Chondrocyte (in vitro differentiated cells): ENCODE results near the gene LSM14A. TPM values are rescaled to one million over a fixed set of nuclear protein-coding genes. Genes with fewer than 3 reads are reported as not detected.
"Not testable (repeated sequence)": the region's sequence is repeated elsewhere in the genome, so short reads cannot be mapped to it uniquely, and the experiment has no call there.

ENCODE experiments used
- DNase-seq: peaks from one replicate; pipeline ENCODE4 v3.0.0; 2021; ENCODE audit warnings: mixed read lengths, low spot score
- H3K27ac Mint-ChIP-seq: one replicate; pipeline ENCODE4 v1.8.0; 2021; ENCODE audit warnings: mild to moderate bottlenecking, moderate library complexity, mixed read lengths; ENCODE audit not compliant: unreplicated experiment
- H3K27me3 Mint-ChIP-seq: 2 replicates; pipeline ENCODE4 v1.8.0; 2021; ENCODE audit warnings: low read depth, mixed read lengths
- H3K36me3 Mint-ChIP-seq: 2 replicates; pipeline ENCODE4 v1.8.0; 2021; ENCODE audit warnings: low read depth, mixed read lengths
- H3K4me1 Mint-ChIP-seq: 2 replicates; pipeline ENCODE4 v1.8.0; 2021; ENCODE audit warnings: low read depth, mild to moderate bottlenecking, mixed read lengths
- H3K4me3 Mint-ChIP-seq: one replicate; pipeline ENCODE4 v1.8.0; 2021; ENCODE audit warnings: mild to moderate bottlenecking, moderate library complexity, mixed read lengths; ENCODE audit not compliant: unreplicated experiment
- H3K9me3 Mint-ChIP-seq: 2 replicates; pipeline ENCODE4 v1.8.0; 2021; ENCODE audit warnings: low read depth, mixed read lengths
- total RNA-seq: library from RNA; stranded (reverse); gene quantifications from 3 replicates; pipeline ENCODE4 v1.2.1, GENCODE V29; 2021
- TF ChIP-seq, protein P1 (sequence below): fragments of 200-600 bp; sonication (generic); IDR thresholded peaks from 2 replicates; pipeline ENCODE4 v1.5.0; 2021; ENCODE audit warnings: antibody characterized with exemption, mild to moderate bottlenecking, moderate library complexity

Gene LSM14A
- total RNA-seq, 1 donor from 2014 or later, result 89.4 TPM

DNA sequence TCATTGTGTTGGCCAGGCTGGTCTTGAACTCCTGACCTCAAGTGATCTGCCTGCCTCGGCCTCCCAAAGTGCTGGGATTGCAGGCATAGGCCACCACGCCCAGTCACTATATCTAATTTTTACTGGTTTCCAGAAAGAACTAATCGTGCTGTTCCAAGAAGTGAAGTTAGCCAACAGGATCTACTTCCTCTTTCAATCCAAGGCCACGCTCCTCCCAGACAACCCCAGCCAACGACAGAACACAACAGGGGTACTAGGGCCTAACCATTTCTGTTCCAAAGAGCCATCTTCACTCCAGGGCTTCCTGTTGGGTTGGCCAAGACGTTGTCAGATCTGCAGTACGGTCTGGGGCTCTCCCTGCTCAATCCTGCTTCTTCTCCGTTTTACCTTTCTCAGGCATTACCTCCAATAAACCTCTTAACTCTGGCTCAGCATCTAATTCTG, 7.0 kb upstream of the LSM14A start:
- DNase-seq, result no peak
- H3K4me1 Mint-ChIP-seq, result no peaks in the 10 kb centered on the region
- no peak overlapping the region for H3K27ac Mint-ChIP-seq
- peaks cover 1% of the 10 kb centered on the region for H3K27me3 Mint-ChIP-seq
- H3K36me3 Mint-ChIP-seq, result no peaks in the 10 kb centered on the region
- no peaks in the 10 kb centered on the region for H3K9me3 Mint-ChIP-seq
- no peak overlapping the region for H3K4me3 Mint-ChIP-seq
- TF ChIP-seq, protein P1, sequence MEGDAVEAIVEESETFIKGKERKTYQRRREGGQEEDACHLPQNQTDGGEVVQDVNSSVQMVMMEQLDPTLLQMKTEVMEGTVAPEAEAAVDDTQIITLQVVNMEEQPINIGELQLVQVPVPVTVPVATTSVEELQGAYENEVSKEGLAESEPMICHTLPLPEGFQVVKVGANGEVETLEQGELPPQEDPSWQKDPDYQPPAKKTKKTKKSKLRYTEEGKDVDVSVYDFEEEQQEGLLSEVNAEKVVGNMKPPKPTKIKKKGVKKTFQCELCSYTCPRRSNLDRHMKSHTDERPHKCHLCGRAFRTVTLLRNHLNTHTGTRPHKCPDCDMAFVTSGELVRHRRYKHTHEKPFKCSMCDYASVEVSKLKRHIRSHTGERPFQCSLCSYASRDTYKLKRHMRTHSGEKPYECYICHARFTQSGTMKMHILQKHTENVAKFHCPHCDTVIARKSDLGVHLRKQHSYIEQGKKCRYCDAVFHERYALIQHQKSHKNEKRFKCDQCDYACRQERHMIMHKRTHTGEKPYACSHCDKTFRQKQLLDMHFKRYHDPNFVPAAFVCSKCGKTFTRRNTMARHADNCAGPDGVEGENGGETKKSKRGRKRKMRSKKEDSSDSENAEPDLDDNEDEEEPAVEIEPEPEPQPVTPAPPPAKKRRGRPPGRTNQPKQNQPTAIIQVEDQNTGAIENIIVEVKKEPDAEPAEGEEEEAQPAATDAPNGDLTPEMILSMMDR, result no peak

DNA sequence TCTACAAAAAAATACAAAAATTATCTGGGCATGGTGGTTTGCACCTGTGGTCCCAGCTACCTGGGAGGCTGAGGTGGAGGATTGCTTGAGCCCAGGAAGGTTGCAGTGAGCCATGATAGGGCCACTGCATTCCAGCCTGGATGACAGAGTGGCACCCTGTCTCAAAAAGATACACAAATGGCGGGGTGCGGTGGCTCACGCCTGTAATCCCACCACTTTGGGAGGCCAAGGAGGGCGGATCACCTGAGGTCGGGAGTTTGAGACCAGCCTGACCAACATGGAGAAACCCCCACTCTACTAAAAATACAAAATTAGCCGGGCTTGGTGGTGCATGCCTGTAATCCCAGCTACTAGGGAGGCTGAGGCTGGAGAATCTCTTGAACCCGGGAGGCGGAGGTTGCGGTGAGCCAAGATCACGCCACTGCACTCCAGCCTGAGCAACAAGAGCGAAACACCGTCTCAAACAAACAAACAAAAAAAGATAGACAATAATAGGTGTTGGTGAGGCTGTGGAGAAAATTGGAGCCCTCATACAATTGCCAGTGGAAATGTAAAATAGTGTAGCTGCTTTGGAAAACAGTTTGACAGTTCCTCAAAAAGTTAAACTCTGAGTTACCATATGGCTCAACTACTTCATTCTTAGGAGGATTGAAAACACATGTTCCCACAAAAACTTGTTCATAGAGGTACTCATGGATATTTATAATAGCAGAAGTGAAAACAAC, 2.7 kb upstream of the LSM14A start:
- H3K4me3 Mint-ChIP-seq, H3K27ac Mint-ChIP-seq, H3K36me3 Mint-ChIP-seq, H3K9me3 Mint-ChIP-seq, DNase-seq, H3K27me3 Mint-ChIP-seq: not testable (repeated sequence)
- H3K4me1 Mint-ChIP-seq, result peaks cover 17% of the 10 kb centered on the region

- Mint-ChIP-seq H3K27ac (peak overlapping the region; percentile 98), H3K36me3 (no peaks in the 10 kb centered on the region), H3K27me3 (peaks cover 1% of the 10 kb centered on the region), H3K4me3 (peak overlapping the region; percentile 80), H3K4me1 (peaks cover 34% of the 10 kb centered on the region), H3K9me3 (no peaks in the 10 kb centered on the region)
- DNase-seq, result no peak
- TF ChIP-seq, protein P1, result no peak
Observed at GRCh38 chr19:34171539-34171876, 796 bp upstream of the LSM14A start.

DNA sequence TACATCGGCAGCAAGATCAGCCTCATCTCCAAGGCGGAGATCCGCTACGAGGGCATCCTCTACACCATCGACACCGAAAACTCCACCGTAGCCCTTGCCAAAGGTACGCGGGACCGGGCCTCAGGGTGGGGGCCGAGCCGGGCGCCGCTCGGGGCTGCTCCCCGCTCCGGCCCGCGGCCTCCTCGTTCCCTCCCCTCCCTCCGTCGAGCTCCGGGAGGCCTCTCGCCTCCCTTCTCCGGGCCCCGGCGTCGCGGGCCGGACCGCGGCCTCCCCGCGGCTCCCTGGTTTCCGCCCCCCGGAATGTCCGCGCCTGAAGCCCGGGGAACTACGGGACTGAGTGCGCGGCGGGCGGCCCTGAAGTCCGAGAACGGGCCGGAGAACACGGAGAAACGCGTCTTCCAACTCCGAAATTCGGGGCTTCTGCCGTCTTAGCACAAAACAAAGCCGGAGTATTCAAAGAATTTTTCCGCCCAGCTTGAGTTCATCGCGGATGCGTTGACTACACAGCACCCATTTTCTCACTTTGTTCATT, 423 bp downstream of the LSM14A start:
- no peaks in the 10 kb centered on the region for H3K9me3 Mint-ChIP-seq
- no peaks in the 10 kb centered on the region for H3K36me3 Mint-ChIP-seq
- TF ChIP-seq, protein P1, result no peak
- H3K27ac Mint-ChIP-seq, result peak overlapping the region; percentile 98
- H3K4me1 Mint-ChIP-seq, result peaks cover 46% of the 10 kb centered on the region
- DNase-seq, result no peak
- peak overlapping the region; percentile 80 for H3K4me3 Mint-ChIP-seq
- H3K27me3 Mint-ChIP-seq, result peaks cover 1% of the 10 kb centered on the region

DNA sequence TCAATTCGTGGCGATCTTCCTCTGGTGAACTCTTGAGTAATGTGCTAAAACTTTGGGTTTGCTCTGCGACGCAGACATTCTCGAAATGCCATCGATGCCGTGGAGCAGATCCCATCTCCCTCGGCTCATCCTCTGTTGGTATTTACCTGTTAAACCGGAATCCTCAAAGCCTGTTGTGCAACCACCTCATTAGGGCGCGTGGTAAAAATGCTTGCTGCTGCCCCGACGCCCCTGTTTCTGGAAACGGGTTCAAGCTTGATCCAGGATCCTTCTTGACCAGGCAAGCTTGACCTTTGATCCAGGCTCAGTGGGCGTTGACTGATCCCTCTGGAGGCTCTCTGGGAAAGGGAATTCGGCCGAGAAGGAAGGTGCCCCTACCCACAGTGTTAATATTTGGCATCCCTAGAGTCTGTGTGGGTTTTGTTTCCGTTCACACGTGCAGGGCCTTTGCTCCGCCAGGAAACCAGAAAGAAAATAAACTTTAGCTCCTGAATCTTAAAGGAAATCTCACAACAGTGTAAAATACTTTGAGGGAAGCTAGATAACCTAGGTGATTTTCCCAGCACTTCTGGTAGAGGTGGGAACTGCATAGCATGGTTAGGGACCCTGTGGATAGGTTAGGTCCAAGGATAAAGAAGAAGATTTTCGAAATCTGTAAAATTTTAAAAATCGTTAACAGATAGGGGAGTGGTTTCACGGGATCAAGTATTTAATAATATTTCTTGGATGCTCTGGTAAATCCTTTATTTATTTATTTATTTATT, 1.1 kb downstream of the LSM14A start:
- Mint-ChIP-seq H3K4me3 (peak overlapping the region; percentile 80), H3K36me3 (no peaks in the 10 kb centered on the region), H3K4me1 (peaks cover 52% of the 10 kb centered on the region), H3K27ac (peak overlapping the region; percentile 92), H3K27me3 (no peaks in the 10 kb centered on the region), H3K9me3 (no peaks in the 10 kb centered on the region)
- DNase-seq, result no peak
- TF ChIP-seq, protein P1, result peak; percentile 33

DNA sequence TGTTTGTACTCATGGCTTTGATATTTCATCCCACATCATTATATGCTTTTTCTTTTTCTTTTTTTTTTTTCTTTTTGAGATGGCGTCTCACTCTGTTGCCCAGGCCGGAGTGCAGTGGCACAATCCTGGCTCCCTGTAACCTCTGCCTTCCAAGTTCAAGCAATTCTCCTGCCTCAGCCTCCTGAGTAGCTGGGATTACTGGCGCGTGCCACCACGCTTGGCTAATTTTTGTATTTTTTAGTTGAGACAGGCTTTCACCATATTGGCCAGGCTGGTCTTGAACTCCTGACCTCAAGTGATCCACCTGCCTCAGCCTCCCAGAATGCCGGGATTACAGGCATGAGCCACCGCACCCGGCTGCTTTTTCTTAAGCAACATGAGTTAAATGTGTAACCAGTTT, 2.9 kb downstream of the LSM14A start:
- Mint-ChIP-seq H3K4me1 (peaks cover 65% of the 10 kb centered on the region), H3K4me3 (peak overlapping the region; percentile 33), H3K27ac (peak overlapping the region; percentile 54)
- not testable (repeated sequence) for H3K9me3 Mint-ChIP-seq, H3K36me3 Mint-ChIP-seq, H3K27me3 Mint-ChIP-seq, DNase-seq
